GM21515 (cell line): Measurements from ENCODE around the gene MSI2.

Experiments
- ATAC-seq: cut with Tn5 transposase; IDR thresholded peaks from one replicate; pipeline ENCODE4 v1.9.1; 2021; ENCODE audit not compliant: unreplicated experiment

The MSI2 gene

GRCh38 chr17:57516290-57517230 lies 260.2 kb downstream of the MSI2 start:
- ATAC-seq = no peak

- ATAC-seq = no peak
These were observed 260.9 kb downstream of the MSI2 start for GRCh38 chr17:57517273-57517631.

- ATAC-seq = no peak
These were observed 261.5 kb downstream of the MSI2 start for GRCh38 chr17:57517632-57518456.

DNA sequence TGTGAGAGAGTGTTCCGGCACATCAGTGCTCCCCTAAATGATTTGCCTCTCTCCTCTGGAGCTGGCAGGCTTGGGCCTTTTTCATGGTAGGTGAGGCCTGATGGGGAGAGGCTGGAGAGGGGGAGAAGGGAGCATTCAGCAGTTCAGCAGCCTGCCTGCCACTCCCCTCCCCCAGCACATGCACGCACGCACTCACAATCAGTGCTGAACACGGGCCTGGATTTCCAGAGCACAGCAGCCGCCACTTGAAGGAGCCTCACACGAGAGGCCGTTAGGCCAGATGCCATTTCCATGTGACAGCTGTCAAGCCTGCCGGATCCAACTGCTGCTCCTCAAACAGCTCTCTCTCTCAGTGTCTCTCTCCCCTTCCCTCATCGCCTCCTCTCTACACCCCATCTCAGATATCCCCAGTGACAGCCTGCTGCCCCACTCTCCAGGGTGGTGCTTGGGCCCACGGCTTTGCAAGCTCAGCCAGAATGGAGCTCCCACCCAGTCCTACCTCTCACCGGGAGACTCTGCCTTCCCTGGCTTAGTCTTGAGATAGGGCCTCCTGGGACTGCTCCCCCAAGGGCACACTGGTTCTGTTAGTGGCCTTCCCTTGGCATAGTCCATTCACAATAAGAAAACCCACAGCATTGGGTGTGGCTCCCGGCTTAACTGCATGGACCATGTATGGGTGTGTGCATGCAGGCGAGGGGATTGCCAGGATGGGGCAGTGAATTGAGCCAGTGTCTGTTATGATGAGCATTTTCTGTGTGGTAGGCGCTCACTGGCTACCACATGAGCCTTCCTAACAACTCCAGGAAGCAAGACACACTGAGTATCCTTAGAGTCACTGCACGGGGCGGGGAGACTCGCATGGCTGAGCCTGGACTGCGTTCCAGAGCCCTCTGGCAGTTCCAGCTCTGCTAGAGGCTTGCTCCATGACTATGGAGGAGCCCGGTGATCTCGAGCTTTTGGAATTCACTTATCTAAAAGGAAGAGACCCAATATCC lies 262.6 kb downstream of the MSI2 start:
- ATAC-seq = no peak

- ATAC-seq = no peak
These were observed 263.5 kb downstream of the MSI2 start for GRCh38 chr17:57519800-57520199.

- ATAC-seq = no peak
These were observed 265.3 kb downstream of the MSI2 start for GRCh38 chr17:57521606-57522005.

DNA sequence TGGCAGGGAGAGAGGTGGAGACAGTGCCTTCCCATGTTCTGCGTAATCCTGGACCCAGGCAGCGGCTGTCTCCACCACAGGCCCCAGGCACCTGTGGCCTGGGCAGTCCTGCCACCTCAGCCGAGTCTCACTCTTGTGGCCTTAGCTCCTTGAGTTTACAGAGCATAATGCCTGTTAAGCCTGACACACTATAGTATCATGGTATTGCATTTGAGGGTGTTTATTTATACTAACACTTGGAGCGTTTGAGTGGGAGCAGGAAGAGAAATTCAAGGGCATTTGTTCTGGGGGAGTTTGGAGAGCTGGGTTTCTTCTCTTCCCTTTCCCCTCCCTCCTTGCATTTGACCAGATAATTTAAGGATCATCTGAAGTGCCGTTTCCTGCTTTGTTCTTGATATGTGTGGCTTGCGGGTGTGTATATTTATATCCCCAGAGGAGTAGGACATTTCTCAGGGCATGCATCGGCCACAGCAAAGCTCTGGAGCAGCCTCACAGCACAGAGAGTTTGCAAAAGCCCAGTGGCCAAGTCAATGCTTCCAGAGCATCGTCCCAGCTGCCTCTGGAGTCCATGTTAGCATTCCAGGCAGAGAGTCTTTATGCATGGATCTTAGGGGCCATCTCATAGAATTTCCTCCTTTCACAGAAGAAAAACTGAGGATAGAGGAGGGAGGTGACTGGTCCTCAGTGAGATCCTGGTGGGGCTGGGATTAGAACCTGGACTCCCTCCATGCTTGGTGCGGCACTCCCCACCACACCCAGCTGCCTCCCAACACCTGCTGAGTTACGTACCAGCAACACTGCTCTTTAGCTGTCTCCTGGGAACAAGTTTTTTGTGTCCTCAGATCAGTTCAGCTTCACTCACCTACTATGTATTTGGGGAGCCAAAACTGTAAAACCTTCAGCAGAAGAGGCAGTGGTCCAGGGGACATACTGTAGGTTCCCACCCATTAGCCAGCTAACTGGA lies 266.0 kb downstream of the MSI2 start:
- ATAC-seq = no peak

DNA sequence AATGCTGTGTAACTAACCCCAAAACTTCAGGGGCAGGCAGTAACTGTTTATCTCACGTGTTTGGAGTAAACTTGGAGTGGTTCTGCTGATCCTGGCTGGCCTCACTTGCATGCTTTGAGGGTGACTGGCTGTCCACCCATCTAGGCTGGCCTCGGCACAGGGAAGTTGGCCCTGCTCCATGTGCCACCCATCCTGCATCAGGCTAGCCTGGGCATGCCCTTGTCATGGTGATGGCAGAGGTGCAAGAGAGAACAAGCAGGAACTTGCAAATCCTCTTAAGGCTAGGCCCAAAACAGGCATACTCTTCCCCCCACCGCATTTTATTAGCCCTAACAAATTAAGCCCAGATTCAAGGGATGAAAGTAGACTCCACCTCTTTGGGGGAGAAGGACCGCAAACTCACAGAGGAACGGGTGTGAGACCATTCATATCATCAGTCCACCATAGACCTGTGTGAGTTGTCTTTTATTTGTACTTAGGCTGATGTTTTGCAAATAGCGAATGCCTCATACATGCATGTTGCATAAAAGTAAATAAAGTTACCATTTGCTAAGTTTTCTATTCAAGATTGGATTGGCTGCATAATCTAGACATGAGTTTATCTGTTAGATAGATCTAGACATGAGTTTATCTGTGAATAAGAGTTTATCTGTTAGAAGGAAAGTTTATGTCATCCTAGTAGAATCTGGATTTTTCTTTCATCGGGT lies 267.8 kb downstream of the MSI2 start:
- ATAC-seq = no peak

GRCh38 chr17:57524839-57525568 lies 268.7 kb downstream of the MSI2 start:
- ATAC-seq = no peak

- no peak for ATAC-seq
These were observed 271.1 kb downstream of the MSI2 start for GRCh38 chr17:57527221-57528057.

- ATAC-seq = no peak
These were observed 271.7 kb downstream of the MSI2 start for GRCh38 chr17:57528058-57528451.

DNA sequence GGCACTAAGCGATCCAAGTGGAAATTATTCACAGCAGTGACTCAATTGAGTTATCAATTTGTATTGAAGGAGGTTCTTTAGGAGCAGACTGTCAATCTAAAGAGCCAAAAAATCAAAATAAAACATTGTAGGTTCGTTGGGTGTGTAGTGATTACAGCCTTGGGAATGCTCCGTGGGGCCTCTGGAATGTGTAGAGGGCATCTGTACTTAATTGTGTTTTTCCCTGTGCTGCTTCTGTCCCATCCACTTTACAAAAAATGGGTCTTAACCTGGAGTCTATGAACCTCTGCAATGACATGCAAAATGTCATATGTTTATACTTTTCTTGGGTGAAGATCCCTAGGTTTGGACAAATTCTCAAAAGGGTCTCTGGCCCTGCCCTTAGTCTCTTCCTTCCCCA lies 273.7 kb downstream of the MSI2 start:
- no peak for ATAC-seq

GRCh38 chr17:57530508-57530907 lies 274.2 kb downstream of the MSI2 start:
- ATAC-seq = no peak

DNA sequence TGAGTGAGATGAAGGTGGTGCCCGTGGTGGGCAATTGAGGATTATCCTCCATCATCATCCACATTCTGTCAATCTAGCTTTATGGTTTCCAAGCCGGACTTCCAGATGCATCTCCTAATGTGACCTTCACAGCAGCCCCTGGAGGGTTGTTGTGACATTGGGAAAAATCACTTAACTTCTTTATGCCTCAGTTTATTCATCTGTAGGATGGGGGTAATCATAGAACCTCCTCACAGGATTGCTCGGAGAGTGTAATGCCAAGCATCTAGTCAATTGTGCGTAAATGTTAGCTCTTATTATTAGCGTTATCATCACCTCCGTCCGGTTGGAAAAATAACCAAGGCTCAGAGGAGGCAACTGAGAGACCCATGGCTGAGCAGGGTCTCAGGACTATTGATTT lies 274.8 kb downstream of the MSI2 start:
- no peak for ATAC-seq

DNA sequence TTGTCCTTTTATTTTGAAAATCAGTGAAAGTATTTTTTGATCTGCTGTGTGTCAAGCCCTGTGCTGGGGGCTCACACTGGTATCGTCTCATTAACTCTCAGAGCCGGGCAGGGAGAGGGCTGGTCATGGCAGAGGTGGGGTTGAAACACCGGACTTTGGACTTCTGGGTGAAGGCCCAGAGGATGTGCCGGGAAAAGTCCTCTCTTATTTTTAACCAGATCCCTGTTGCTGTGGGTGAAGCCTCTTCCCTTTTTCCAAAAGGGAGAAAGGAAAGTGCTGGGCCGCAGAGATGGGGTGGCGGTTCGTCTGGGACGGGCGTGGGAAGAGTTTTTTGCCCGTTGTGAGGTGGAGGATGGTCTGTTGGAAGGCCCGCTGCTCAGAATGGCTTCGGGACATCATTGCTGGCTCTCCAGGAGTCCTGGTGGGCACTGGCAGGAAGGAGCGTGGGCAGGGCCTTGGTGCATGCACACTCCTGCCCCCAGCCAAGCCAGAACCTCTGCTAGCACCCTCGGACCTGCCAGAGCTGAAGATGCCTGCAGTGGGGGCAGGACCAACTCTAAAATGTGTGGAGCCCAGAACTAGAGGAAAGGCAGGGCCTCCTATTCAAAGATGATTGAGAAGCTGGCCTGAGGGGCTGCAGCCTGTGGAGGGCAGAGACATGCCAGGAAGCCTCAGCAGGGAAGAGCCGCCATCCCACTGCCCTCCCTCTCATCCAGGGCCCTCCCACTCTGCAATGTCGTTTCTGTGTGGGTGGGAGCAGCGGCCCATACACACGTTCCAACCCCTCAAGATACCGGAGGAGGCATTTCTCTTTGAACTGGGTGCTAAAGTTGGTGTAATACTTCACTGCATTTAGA lies 275.6 kb downstream of the MSI2 start:
- no peak for ATAC-seq

GRCh38 chr17:57532556-57532955 lies 276.2 kb downstream of the MSI2 start:
- no peak for ATAC-seq

DNA sequence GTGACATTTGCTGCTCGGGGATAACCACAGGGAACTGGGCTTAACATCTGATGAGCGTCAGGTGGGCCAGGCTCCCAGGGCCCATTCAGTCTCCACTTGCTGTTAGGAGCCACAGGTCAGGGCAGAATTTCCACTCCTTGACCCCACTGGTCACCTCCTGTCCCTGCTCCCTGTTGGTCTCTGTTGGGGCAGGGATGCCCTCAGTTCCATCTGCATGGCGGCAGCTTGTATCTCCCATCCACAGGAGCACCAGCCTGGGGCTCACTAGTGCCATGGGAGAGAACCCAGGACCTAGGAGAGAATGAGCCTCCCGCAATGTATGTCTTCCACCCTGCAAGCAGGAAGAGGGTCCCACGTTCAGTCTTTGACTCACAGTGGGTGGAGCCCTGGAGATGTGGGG lies 276.6 kb downstream of the MSI2 start:
- ATAC-seq = no peak
